ENCODE data around the gene SRP14.

Gene SRP14

GRCh38 chr15:40002295-40002694, 36.7 kb downstream of the SRP14 start:
- no peak overlapping the region for H2AFZ ChIP-seq (ENCODE audit: low read length)
- no peaks in the 10 kb centered on the region for H3K79me1 ChIP-seq (ENCODE audit: low read depth, low read length)
- H3K4ac ChIP-seq (ENCODE audit: low read length), result no peak overlapping the region
- no peak overlapping the region for H3K9ac ChIP-seq (ENCODE audit: low read depth, low read length, poor library complexity)
- no peaks in the 10 kb centered on the region for H3K27me3 ChIP-seq (ENCODE audit: control insufficient read depth in 3 of 3, insufficient read depth in 3 of 3, low read depth in 1 of 3, low read length in 3 of 3)
- no peak overlapping the region for H2BK120ac ChIP-seq (ENCODE audit: low read depth, low read length)
- H2AK5ac ChIP-seq (ENCODE audit: low read depth, low read length), result no peak overlapping the region
- WGBS, 2 donors (ENCODE audit: extremely low coverage in 2 of 2, insufficient read length in 2 of 2, insufficient replicate concordance in 1 of 2), result no CpG with 5 or more reads among the region's 2 CpGs
- no peak overlapping the region for H3K4me2 ChIP-seq (ENCODE audit: insufficient read depth, low read length, poor library complexity, severe bottlenecking)
- H2BK5ac ChIP-seq (ENCODE audit: low read length), result no peak overlapping the region
- H2BK12ac ChIP-seq (ENCODE audit: low read length), result no peak overlapping the region
- H3K36me3 ChIP-seq (replicated peaks in 1 of 2; ENCODE audit: control insufficient read depth in 2 of 2, insufficient read depth in 2 of 2, low read length in 2 of 2), result peaks cover 3 to 91% of the 10 kb centered on the region in 2 donors
- no peak overlapping the region for H3K23ac ChIP-seq (ENCODE audit: low read depth, low read length, poor library complexity)
- H3K27ac ChIP-seq (replicated peaks; ENCODE audit: low read length), result no peak overlapping the region
- DNase-seq (ENCODE audit: low spot score), result no peak
- H3K4me3 ChIP-seq (ENCODE audit: low read length in 2 of 2), result no peak overlapping the region
- H4K8ac ChIP-seq (ENCODE audit: low read depth, low read length), result no peak overlapping the region
- peaks cover 0 to 5% of the 10 kb centered on the region in 2 donors for H3K4me1 ChIP-seq (ENCODE audit: control insufficient read depth in 2 of 2, insufficient read depth in 1 of 2, low read depth in 1 of 2, low read length in 2 of 2)
- no peak overlapping the region for H2BK15ac ChIP-seq (ENCODE audit: low read length)
- H3K14ac ChIP-seq (ENCODE audit: low read length), result no peak overlapping the region
- H3K18ac ChIP-seq (ENCODE audit: low read length), result no peak overlapping the region
- no peak overlapping the region for H4K91ac ChIP-seq (ENCODE audit: low read depth, low read length, poor library complexity)
- peaks cover 0 to 2% of the 10 kb centered on the region in 2 donors for H3K9me3 ChIP-seq (replicated peaks in 1 of 2; ENCODE audit: control insufficient read depth in 2 of 2, insufficient read depth in 1 of 2, low read depth in 1 of 2, low read length in 2 of 2)

GRCh38 chr15:39999538-40000200, 39.3 kb downstream of the SRP14 start:
- no peak overlapping the region for H3K27ac ChIP-seq (replicated peaks; ENCODE audit: low read length)
- H3K4me3 ChIP-seq (ENCODE audit: low read length in 2 of 2), result no peak overlapping the region
- no peaks in the 10 kb centered on the region for H3K27me3 ChIP-seq (ENCODE audit: control insufficient read depth in 3 of 3, insufficient read depth in 3 of 3, low read depth in 1 of 3, low read length in 3 of 3)
- peaks cover 2 to 5% of the 10 kb centered on the region in 2 donors for H3K4me1 ChIP-seq (ENCODE audit: control insufficient read depth in 2 of 2, insufficient read depth in 1 of 2, low read depth in 1 of 2, low read length in 2 of 2)
- H2AFZ ChIP-seq (ENCODE audit: low read length), result no peak overlapping the region
- peaks cover 0 to 2% of the 10 kb centered on the region in 2 donors for H3K9me3 ChIP-seq (replicated peaks in 1 of 2; ENCODE audit: control insufficient read depth in 2 of 2, insufficient read depth in 1 of 2, low read depth in 1 of 2, low read length in 2 of 2)
- DNase-seq (ENCODE audit: low spot score), result no peak
- no peak overlapping the region for H3K4ac ChIP-seq (ENCODE audit: low read length)
- H2BK15ac ChIP-seq (ENCODE audit: low read length), result no peak overlapping the region
- H3K4me2 ChIP-seq (ENCODE audit: insufficient read depth, low read length, poor library complexity, severe bottlenecking), result no peak overlapping the region
- no peak overlapping the region for H2BK120ac ChIP-seq (ENCODE audit: low read depth, low read length)
- H4K8ac ChIP-seq (ENCODE audit: low read depth, low read length), result no peak overlapping the region
- H3K36me3 ChIP-seq (replicated peaks in 1 of 2; ENCODE audit: control insufficient read depth in 2 of 2, insufficient read depth in 2 of 2, low read length in 2 of 2), result peaks cover 3 to 88% of the 10 kb centered on the region in 2 donors
- H3K9ac ChIP-seq (ENCODE audit: low read depth, low read length, poor library complexity), result no peak overlapping the region
- H3K23ac ChIP-seq (ENCODE audit: low read depth, low read length, poor library complexity), result no peak overlapping the region
- H3K14ac ChIP-seq (ENCODE audit: low read length), result no peak overlapping the region
- no peak overlapping the region for H2BK12ac ChIP-seq (ENCODE audit: low read length)
- H3K18ac ChIP-seq (ENCODE audit: low read length), result no peak overlapping the region
- no peak overlapping the region for H2BK5ac ChIP-seq (ENCODE audit: low read length)
- no peak overlapping the region for H4K91ac ChIP-seq (ENCODE audit: low read depth, low read length, poor library complexity)
- H3K79me1 ChIP-seq (ENCODE audit: low read depth, low read length), result no peaks in the 10 kb centered on the region
- H2AK5ac ChIP-seq (ENCODE audit: low read depth, low read length), result no peak overlapping the region

- H3K79me1 ChIP-seq (ENCODE audit: low read depth, low read length), result no peaks in the 10 kb centered on the region
- no peak overlapping the region for H2BK12ac ChIP-seq (ENCODE audit: low read length)
- peaks cover 2 to 3% of the 10 kb centered on the region in 2 donors for H3K4me1 ChIP-seq (ENCODE audit: control insufficient read depth in 2 of 2, insufficient read depth in 1 of 2, low read depth in 1 of 2, low read length in 2 of 2)
- WGBS, 2 donors (ENCODE audit: extremely low coverage in 2 of 2, insufficient read length in 2 of 2, insufficient replicate concordance in 1 of 2), result no CpG with 5 or more reads among the region's 6 CpGs
- peaks cover 0 to 2% of the 10 kb centered on the region in 2 donors for H3K9me3 ChIP-seq (replicated peaks in 1 of 2; ENCODE audit: control insufficient read depth in 2 of 2, insufficient read depth in 1 of 2, low read depth in 1 of 2, low read length in 2 of 2)
- no peak overlapping the region for H3K23ac ChIP-seq (ENCODE audit: low read depth, low read length, poor library complexity)
- no peak overlapping the region for H3K27ac ChIP-seq (replicated peaks; ENCODE audit: low read length)
- H2AFZ ChIP-seq (ENCODE audit: low read length), result no peak overlapping the region
- no peak overlapping the region for H3K4me2 ChIP-seq (ENCODE audit: insufficient read depth, low read length, poor library complexity, severe bottlenecking)
- peaks cover 4 to 88% of the 10 kb centered on the region in 2 donors for H3K36me3 ChIP-seq (replicated peaks in 1 of 2; ENCODE audit: control insufficient read depth in 2 of 2, insufficient read depth in 2 of 2, low read length in 2 of 2)
- H2AK5ac ChIP-seq (ENCODE audit: low read depth, low read length), result no peak overlapping the region
- no peak overlapping the region for H2BK15ac ChIP-seq (ENCODE audit: low read length)
- H2BK5ac ChIP-seq (ENCODE audit: low read length), result no peak overlapping the region
- DNase-seq (ENCODE audit: low spot score), result no peak
- H3K18ac ChIP-seq (ENCODE audit: low read length), result no peak overlapping the region
- H3K9ac ChIP-seq (ENCODE audit: low read depth, low read length, poor library complexity), result no peak overlapping the region
- no peak overlapping the region for H3K4me3 ChIP-seq (ENCODE audit: low read length in 2 of 2)
- no peak overlapping the region for H3K14ac ChIP-seq (ENCODE audit: low read length)
- no peak overlapping the region for H4K8ac ChIP-seq (ENCODE audit: low read depth, low read length)
- no peak overlapping the region for H3K4ac ChIP-seq (ENCODE audit: low read length)
- no peaks in the 10 kb centered on the region for H3K27me3 ChIP-seq (ENCODE audit: control insufficient read depth in 3 of 3, insufficient read depth in 3 of 3, low read depth in 1 of 3, low read length in 3 of 3)
- no peak overlapping the region for H2BK120ac ChIP-seq (ENCODE audit: low read depth, low read length)
- H4K91ac ChIP-seq (ENCODE audit: low read depth, low read length, poor library complexity), result no peak overlapping the region
Observed at GRCh38 chr15:39998511-39999077, 40.4 kb downstream of the SRP14 start.

GRCh38 chr15:39997639-39998038, 41.3 kb downstream of the SRP14 start:
- Histone ChIP-seq H2BK15ac (ENCODE audit: low read length) (no peak overlapping the region), H3K4me3 (ENCODE audit: low read length in 2 of 2) (no peak overlapping the region), H3K9me3 (replicated peaks in 1 of 2; ENCODE audit: control insufficient read depth in 2 of 2, insufficient read depth in 1 of 2, low read depth in 1 of 2, low read length in 2 of 2) (peaks cover 0 to 2% of the 10 kb centered on the region in 2 donors), H3K14ac (ENCODE audit: low read length) (no peak overlapping the region), H3K4me1 (ENCODE audit: control insufficient read depth in 2 of 2, insufficient read depth in 1 of 2, low read depth in 1 of 2, low read length in 2 of 2) (peaks cover 2 to 3% of the 10 kb centered on the region in 2 donors), H3K9ac (ENCODE audit: low read depth, low read length, poor library complexity) (no peak overlapping the region), H2AFZ (ENCODE audit: low read length) (no peak overlapping the region), H2BK120ac (ENCODE audit: low read depth, low read length) (no peak overlapping the region), H2BK5ac (ENCODE audit: low read length) (no peak overlapping the region), H3K4me2 (ENCODE audit: insufficient read depth, low read length, poor library complexity, severe bottlenecking) (no peak overlapping the region), H4K8ac (ENCODE audit: low read depth, low read length) (no peak overlapping the region), H3K4ac (ENCODE audit: low read length) (no peak overlapping the region), H3K27ac (replicated peaks; ENCODE audit: low read length) (no peak overlapping the region), H3K27me3 (ENCODE audit: control insufficient read depth in 3 of 3, insufficient read depth in 3 of 3, low read depth in 1 of 3, low read length in 3 of 3) (no peaks in the 10 kb centered on the region), H2AK5ac (ENCODE audit: low read depth, low read length) (no peak overlapping the region), H3K79me1 (ENCODE audit: low read depth, low read length) (no peaks in the 10 kb centered on the region), H4K91ac (ENCODE audit: low read depth, low read length, poor library complexity) (no peak overlapping the region), H3K36me3 (replicated peaks in 1 of 2; ENCODE audit: control insufficient read depth in 2 of 2, insufficient read depth in 2 of 2, low read length in 2 of 2) (peaks cover 10 to 88% of the 10 kb centered on the region in 2 donors), H2BK12ac (ENCODE audit: low read length) (no peak overlapping the region), H3K23ac (ENCODE audit: low read depth, low read length, poor library complexity) (no peak overlapping the region), H3K18ac (ENCODE audit: low read length) (no peak overlapping the region)
- WGBS, 2 donors (ENCODE audit: extremely low coverage in 2 of 2, insufficient read length in 2 of 2, insufficient replicate concordance in 1 of 2), result no CpG with 5 or more reads among the region's 6 CpGs
- DNase-seq (ENCODE audit: low spot score), result no peak
